NK-92 treated with Interleukin-12 subunit alpha and Interleukin-12 subunit beta, amount 100 ng/mL, for 24 hours (cell line): ENCODE results near the gene AKR1C3.
"Not testable (repeated sequence)": the region's sequence is repeated elsewhere in the genome, so short reads cannot be mapped to it uniquely, and the experiment has no call there.

ENCODE experiments used
- DNase-seq: peaks from one replicate; lab custom pipeline; 2025; lab: John Stamatoyannopoulos, UW

AKR1C3 gene

GRCh38 chr10:5089865-5090264 lies 4.3 kb upstream of the AKR1C3 start:
- no peak for DNase-seq

- no peak for DNase-seq
Measured at GRCh38 chr10:5090551-5090950, 3.7 kb upstream of the AKR1C3 start.

- DNase-seq, result no peak
Measured at GRCh38 chr10:5091196-5091595, 3.0 kb upstream of the AKR1C3 start.

DNA sequence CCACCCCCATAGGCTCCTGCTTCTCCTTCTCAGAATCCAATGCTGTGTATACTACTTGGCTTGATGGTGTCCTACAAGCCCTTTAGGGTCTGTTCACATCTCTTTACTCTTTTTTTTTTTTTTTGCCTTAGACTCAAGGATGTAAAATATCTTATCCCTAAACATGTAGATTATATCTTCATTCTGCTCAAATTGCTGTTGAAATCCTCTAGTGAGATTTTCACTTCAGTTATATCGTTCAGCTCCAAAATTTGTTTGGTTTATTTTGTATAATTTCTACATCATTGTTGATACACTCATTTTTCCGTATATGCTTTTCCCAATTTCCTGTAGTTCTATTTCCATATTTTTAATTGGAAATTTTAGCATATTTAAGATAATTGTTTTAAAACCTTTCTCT lies 1.8 kb upstream of the AKR1C3 start:
- DNase-seq, result no peak

- DNase-seq, result no peak
Measured at GRCh38 chr10:5092848-5093790, 1.1 kb upstream of the AKR1C3 start.

- no peak for DNase-seq
Measured at GRCh38 chr10:5095687-5096086, 1.5 kb downstream of the AKR1C3 start.

GRCh38 chr10:5096108-5096507 lies 1.9 kb downstream of the AKR1C3 start:
- no peak for DNase-seq

DNA sequence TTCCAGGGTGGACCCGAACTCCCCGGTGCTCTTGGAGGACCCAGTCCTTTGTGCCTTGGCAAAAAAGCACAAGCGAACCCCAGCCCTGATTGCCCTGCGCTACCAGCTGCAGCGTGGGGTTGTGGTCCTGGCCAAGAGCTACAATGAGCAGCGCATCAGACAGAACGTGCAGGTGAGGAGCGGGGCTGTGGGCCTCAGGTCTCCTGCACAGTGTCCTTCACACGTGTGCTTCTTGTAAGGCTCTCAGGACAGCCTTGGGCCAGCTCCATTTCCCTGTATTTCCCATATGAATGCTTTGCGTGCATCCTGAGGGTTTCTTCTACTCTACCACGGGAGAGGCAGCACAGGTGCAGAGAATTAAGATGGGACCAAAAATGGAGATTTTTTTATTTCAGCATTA lies 8.3 kb downstream of the AKR1C3 start:
- DNase-seq, result not testable (repeated sequence)

- DNase-seq, result no peak
Measured at GRCh38 chr10:5103481-5103880, 9.3 kb downstream of the AKR1C3 start.

DNA sequence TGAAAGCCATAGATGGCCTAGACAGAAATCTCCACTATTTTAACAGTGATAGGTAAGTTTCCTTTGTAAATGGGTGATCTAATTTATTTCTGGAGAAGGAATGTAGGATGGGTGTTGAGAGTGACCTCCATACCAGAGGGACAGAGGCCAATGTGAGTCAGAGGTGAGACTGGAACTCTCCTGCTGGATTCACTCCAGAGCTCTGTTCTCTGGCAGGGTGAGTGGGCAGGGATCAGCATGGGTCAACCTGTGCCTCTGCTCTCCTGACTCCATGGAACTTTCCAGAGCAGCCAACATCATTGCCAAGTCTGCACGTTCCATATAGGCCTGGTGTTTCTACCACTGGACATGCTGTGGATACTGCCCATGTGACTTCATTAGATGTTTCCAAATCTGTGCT lies 11.4 kb downstream of the AKR1C3 start:
- DNase-seq, result no peak

DNA sequence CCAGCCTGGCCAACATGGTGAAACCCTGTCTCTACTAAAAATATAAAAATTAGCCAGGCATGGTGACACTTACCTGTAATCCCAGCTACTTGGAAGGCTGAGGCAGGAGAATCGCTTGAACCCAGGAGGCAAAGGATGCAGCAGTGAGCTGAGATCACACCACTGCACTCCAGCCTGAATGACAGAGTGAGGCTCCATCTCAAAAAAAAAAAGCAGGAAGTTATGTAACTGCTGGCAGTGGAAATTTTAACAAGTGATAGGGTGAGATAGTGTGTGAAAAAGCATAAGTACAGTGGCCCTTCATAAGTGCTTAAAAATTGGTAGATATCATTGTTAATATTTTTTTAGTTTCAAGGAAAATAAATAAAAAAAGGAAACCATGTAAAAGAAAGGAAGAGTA lies 12.3 kb downstream of the AKR1C3 start:
- no peak for DNase-seq

GRCh38 chr10:5107860-5108526 lies 13.8 kb downstream of the AKR1C3 start:
- no peak for DNase-seq

GRCh38 chr10:5108658-5109416 lies 14.6 kb downstream of the AKR1C3 start:
- no peak for DNase-seq

- not testable (repeated sequence) for DNase-seq
Measured at GRCh38 chr10:5109861-5110260, 15.6 kb downstream of the AKR1C3 start.

DNA sequence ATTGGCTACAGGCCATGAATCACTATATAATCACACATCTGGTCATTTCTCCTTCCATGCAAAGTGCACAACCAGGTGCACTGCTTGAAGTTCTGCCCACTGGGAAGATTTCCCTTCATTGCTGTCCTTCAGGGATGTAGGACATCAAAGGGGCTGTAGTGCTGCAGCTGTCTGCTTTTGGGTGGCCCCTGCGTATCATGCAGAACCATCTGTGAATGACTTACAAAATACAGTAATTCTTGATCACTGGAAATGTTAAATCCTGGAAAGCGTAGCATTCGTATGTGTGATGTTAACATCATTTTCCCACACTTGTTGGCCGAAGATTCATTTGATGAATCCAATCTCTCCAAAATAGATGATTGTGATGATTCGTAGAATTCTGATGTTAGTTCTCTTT lies 22.4 kb downstream of the AKR1C3 start:
- no peak for DNase-seq

DNA sequence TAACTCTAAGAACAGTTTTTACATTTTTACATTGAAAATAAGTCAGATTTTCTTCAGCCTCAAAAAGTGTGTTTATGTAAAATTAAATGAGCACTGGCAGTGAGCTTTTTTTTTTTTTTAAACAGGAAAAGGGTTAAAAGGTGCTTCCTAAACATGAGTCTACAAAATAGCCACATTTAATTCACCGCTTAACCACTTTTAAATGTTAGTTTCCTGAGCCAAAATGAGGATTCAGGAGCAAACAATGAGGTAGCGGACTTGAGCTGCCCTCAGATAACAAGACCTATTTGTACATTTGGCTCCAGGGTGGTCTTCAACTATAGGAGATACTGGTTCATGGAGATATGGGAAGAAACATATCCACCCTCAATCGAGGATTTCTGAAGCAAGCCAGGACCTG lies 22.8 kb downstream of the AKR1C3 start:
- no peak for DNase-seq

- not testable (repeated sequence) for DNase-seq
Measured at GRCh38 chr10:5119997-5120396, 25.8 kb downstream of the AKR1C3 start.

GRCh38 chr10:5123886-5124285 lies 29.7 kb downstream of the AKR1C3 start:
- no peak for DNase-seq

GRCh38 chr10:5125315-5126044 lies 31.3 kb downstream of the AKR1C3 start:
- no peak for DNase-seq

DNA sequence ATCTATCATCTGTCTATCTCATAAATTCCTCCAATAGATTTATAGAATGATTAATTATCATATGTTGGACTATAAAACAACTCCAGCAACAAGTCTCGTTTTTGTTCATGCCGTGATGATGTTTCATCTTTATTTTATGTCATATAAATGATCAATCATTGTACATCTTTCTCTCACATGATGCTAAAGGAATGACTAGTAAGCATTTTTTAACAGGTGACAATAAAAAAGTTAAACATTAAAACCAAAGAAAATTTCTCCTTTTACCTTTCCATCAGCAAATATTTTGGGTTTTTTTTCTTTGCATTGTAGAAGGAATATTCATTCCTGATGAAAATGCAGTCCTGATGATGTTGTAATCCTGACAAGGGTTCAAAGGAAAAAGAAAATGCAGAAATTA lies 41.4 kb downstream of the AKR1C3 start:
- no peak for DNase-seq

DNA sequence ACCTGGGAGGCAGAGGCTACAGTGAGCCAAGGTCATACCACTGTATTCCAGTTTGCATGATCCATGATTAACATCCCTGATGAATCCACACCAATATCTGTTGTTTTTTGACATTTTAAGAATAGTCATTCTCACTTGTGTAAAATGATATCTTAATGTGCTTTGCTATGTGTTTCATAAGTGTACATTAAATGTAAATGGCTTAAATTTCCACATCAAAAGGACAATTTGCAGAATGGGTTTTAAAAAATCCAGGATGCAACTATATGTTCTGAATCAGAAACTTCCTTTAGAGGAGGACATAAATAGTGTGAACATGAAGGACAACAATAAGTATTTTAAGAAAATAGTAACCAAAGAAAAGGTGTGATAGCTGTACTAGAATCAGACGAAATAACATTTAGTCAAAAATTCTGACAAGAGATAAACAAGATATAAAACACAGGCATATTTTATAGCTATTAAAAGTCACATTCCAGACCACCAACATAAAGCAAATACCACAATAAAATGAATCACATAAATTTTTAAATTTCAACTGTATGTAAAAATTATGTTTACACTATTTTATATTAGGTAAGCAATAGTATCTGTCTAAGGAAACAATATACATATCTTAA lies 42.4 kb downstream of the AKR1C3 start:
- DNase-seq, result no peak
